Activated CD4-positive, alpha-beta T cell treated with anti-CD3 and anti-CD28 coated beads for 36 hours (primary cell): ENCODE results near the gene NFX1. TPM values are rescaled to one million over a fixed set of nuclear protein-coding genes. Genes with fewer than 3 reads are reported as not detected.
"Not testable (repeated sequence)": the region's sequence is repeated elsewhere in the genome, so short reads cannot be mapped to it uniquely, and the experiment has no call there.

ENCODE experiments used
- ATAC-seq: fragments of 200-7000 bp; cut with Tn5 transposase; one replicate; pipeline ENCODE4 v1.10.0; 2021; ENCODE audit warnings: mild to moderate bottlenecking, moderate library complexity
- CTCF ChIA-PET: fragments of 350-600 bp; sonication (Branson Sonifier 250); formaldehyde crosslinking; loops from one replicate; lab custom pipeline; 2021; ENCODE audit warnings: antibody characterized with exemption; lab: Charles Lee
- POLR2A ChIA-PET: fragments of 350-600 bp; sonication (Branson Sonifier 250); formaldehyde crosslinking; loops from one replicate; lab custom pipeline; 2021; ENCODE audit warnings: antibody characterized with exemption, inconsistent platforms; lab: Charles Lee
- DNase-seq: peaks from one replicate; pipeline ENCODE4 v3.0.0-alpha.2; 2020
- H3K27ac Mint-ChIP-seq: one replicate; pipeline ENCODE4 v1.8.0; 2021; ENCODE audit warnings: mixed read lengths
- H3K27me3 Mint-ChIP-seq: one replicate; pipeline ENCODE4 v1.8.0; 2021; ENCODE audit warnings: mixed read lengths
- H3K36me3 Mint-ChIP-seq: one replicate; pipeline ENCODE4 v1.8.0; 2021; ENCODE audit warnings: low read depth, mixed read lengths
- H3K4me1 Mint-ChIP-seq: one replicate; pipeline ENCODE4 v1.8.0; 2021; ENCODE audit warnings: mixed read lengths
- H3K4me3 Mint-ChIP-seq: one replicate; pipeline ENCODE4 v1.8.0; 2021; ENCODE audit warnings: mild to moderate bottlenecking, moderate library complexity, mixed read lengths
- H3K9me3 Mint-ChIP-seq: one replicate; pipeline ENCODE4 v1.8.0; 2021; ENCODE audit warnings: low read depth, mixed read lengths
- intact Hi-C, 2 experiments: fragments of 100-400 bp; cut with DNase I in 1 of 2; cut with micrococcal nuclease in 1 of 2; formaldehyde crosslinking; loops; one replicate each; pipeline versions ENCODE4 v1.14.2 to v1.15.1; 2022 to 2024; cut with DNase I, micrococcal nuclease
- total RNA-seq, 2 experiments: library from RNA; stranded (reverse); gene quantifications; one replicate each; pipeline ENCODE4 v1.2.3, GENCODE V29; 2021

Gene NFX1
- total RNA-seq, 2 experiments from 2014 or later: 31.2 to 33.7 TPM

- Mint-ChIP-seq H3K27me3 (no peaks in the 10 kb centered on the region), H3K9me3 (no peaks in the 10 kb centered on the region), H3K27ac (no peak overlapping the region), H3K4me3 (no peak overlapping the region), H3K36me3 (peaks cover 5% of the 10 kb centered on the region), H3K4me1 (peaks cover 7% of the 10 kb centered on the region)
- ATAC-seq (no peak), DNase-seq (no peak)
- intact Hi-C loops: loop anchor here (1.0 to 5.0 kb wide), 6 partner anchors 39 to 347 kb away; no protein-coding TSS in a partner anchor
- CTCF ChIA-PET: interaction anchor here (0.7 to 4.2 kb wide), 20 partner anchors 10 to 205 kb away, joined by 3 to 53 read pairs (median 6); partner anchors contain the start of gene NOL6
- POLR2A ChIA-PET: no interaction called here
Measured at GRCh38 chr9:33375841-33376321, 85.6 kb downstream of the NFX1 start.

- no peak overlapping the region for H3K4me3 Mint-ChIP-seq
- H3K27me3 Mint-ChIP-seq: no peaks in the 10 kb centered on the region
- intact Hi-C loops: loop anchor here in 1 of 2 experiments (5.0 kb wide), 2 partner anchors 90 kb away; no protein-coding TSS in a partner anchor
Measured at GRCh38 chr9:33377089-33377715, 86.9 kb downstream of the NFX1 start.

GRCh38 chr9:33378121-33378795, 87.9 kb downstream of the NFX1 start:
- H3K27ac Mint-ChIP-seq: no peak overlapping the region
- no peaks in the 10 kb centered on the region for H3K27me3 Mint-ChIP-seq
- H3K4me1 Mint-ChIP-seq: peaks cover 7% of the 10 kb centered on the region
- no peak for ATAC-seq
- no peaks in the 10 kb centered on the region for H3K36me3 Mint-ChIP-seq
- CTCF ChIA-PET: interaction anchor here (0.5 kb wide), 1 partner anchor 139 kb away, joined by 3 read pairs; no protein-coding TSS in a partner anchor
- intact Hi-C loops: loop anchor here in 1 of 2 experiments (5.0 kb wide), 2 partner anchors 89 to 91 kb away; no protein-coding TSS in a partner anchor
- no peaks in the 10 kb centered on the region for H3K9me3 Mint-ChIP-seq
- DNase-seq: no peak
- no peak overlapping the region for H3K4me3 Mint-ChIP-seq
- POLR2A ChIA-PET: interaction anchor here (0.6 kb wide), 1 partner anchor 119 kb away, joined by 4 read pairs; no protein-coding TSS in a partner anchor

More at GRCh38 chr9:33377089-33377715, 86.9 kb downstream of the NFX1 start:
- no peak for ATAC-seq
- Mint-ChIP-seq H3K9me3 (no peaks in the 10 kb centered on the region), H3K36me3 (no peaks in the 10 kb centered on the region), H3K4me1 (peaks cover 7% of the 10 kb centered on the region), H3K27ac (no peak overlapping the region)
- no peak for DNase-seq
- ChIA-PET CTCF (interaction anchor here (1.0 to 4.2 kb wide), 2 partner anchors 76 to 91 kb away, joined by 3 to 30 read pairs; no protein-coding TSS in a partner anchor), POLR2A (no interaction called here)

GRCh38 chr9:33379666-33380389, 89.5 kb downstream of the NFX1 start:
- Mint-ChIP-seq H3K36me3 (no peaks in the 10 kb centered on the region), H3K9me3 (no peaks in the 10 kb centered on the region), H3K4me1 (peaks cover 6% of the 10 kb centered on the region), H3K4me3 (no peak overlapping the region), H3K27ac (no peak overlapping the region), H3K27me3 (no peaks in the 10 kb centered on the region)
- ChIA-PET POLR2A (no interaction called here), CTCF (interaction anchor here (0.7 to 1.7 kb wide), 3 partner anchors 31 to 74 kb away, joined by 3 to 4 read pairs (median 3); no protein-coding TSS in a partner anchor)
- ATAC-seq: no peak
- intact Hi-C loops: loop anchor here in 1 of 2 experiments (5.0 kb wide), 2 partner anchors 87 to 93 kb away; no protein-coding TSS in a partner anchor
- no peak for DNase-seq

- ChIA-PET CTCF (interaction anchor here (0.7 to 1.7 kb wide), 3 partner anchors 30 to 73 kb away, joined by 3 to 4 read pairs (median 3); no protein-coding TSS in a partner anchor), POLR2A (no interaction called here)
- Mint-ChIP-seq H3K27me3 (no peaks in the 10 kb centered on the region), H3K9me3 (no peaks in the 10 kb centered on the region), H3K4me1 (no peaks in the 10 kb centered on the region), H3K4me3 (no peak overlapping the region), H3K36me3 (no peaks in the 10 kb centered on the region), H3K27ac (no peak overlapping the region)
- DNase-seq: no peak
- intact Hi-C loops: no loop called here
- ATAC-seq: no peak
Measured at GRCh38 chr9:33380390-33381094, 90.2 kb downstream of the NFX1 start.

GRCh38 chr9:33381231-33381791, 91.0 kb downstream of the NFX1 start:
- no peaks in the 10 kb centered on the region for H3K4me1 Mint-ChIP-seq
- H3K27me3 Mint-ChIP-seq: no peaks in the 10 kb centered on the region
- CTCF ChIA-PET: interaction anchor here (1.7 kb wide), 1 partner anchor 30 kb away, joined by 4 read pairs; no protein-coding TSS in a partner anchor
- POLR2A ChIA-PET: no interaction called here
- intact Hi-C loops: no loop called here
- no peak overlapping the region for H3K4me3 Mint-ChIP-seq
- no peaks in the 10 kb centered on the region for H3K9me3 Mint-ChIP-seq
- H3K36me3 Mint-ChIP-seq: no peaks in the 10 kb centered on the region
- ATAC-seq (no peak), DNase-seq (no peak)
- no peak overlapping the region for H3K27ac Mint-ChIP-seq

- CTCF ChIA-PET, DNase-seq, H3K27ac Mint-ChIP-seq, ATAC-seq, H3K4me1 Mint-ChIP-seq, POLR2A ChIA-PET, H3K36me3 Mint-ChIP-seq, H3K27me3 Mint-ChIP-seq, H3K9me3 Mint-ChIP-seq, intact Hi-C loops, H3K4me3 Mint-ChIP-seq: not testable (repeated sequence)
Measured at GRCh38 chr9:33382397-33382796, 92.1 kb downstream of the NFX1 start.

- CTCF ChIA-PET: interaction anchor here (1.1 kb wide), 1 partner anchor 101 kb away, joined by 4 read pairs; no protein-coding TSS in a partner anchor
- H3K27ac Mint-ChIP-seq, ATAC-seq, H3K4me3 Mint-ChIP-seq, POLR2A ChIA-PET, H3K9me3 Mint-ChIP-seq, H3K4me1 Mint-ChIP-seq, intact Hi-C loops, H3K27me3 Mint-ChIP-seq, H3K36me3 Mint-ChIP-seq, DNase-seq: not testable (repeated sequence)
Measured at GRCh38 chr9:33383396-33383795, 93.1 kb downstream of the NFX1 start.

GRCh38 chr9:33385536-33385935, 95.2 kb downstream of the NFX1 start:
- H3K4me1 Mint-ChIP-seq, H3K4me3 Mint-ChIP-seq, POLR2A ChIA-PET, intact Hi-C loops, H3K27me3 Mint-ChIP-seq, H3K27ac Mint-ChIP-seq, H3K36me3 Mint-ChIP-seq, H3K9me3 Mint-ChIP-seq, ATAC-seq, CTCF ChIA-PET, DNase-seq: not testable (repeated sequence)

GRCh38 chr9:33385979-33386640, 95.8 kb downstream of the NFX1 start:
- H3K4me3 Mint-ChIP-seq, H3K4me1 Mint-ChIP-seq, H3K27me3 Mint-ChIP-seq, POLR2A ChIA-PET, H3K9me3 Mint-ChIP-seq, H3K36me3 Mint-ChIP-seq, H3K27ac Mint-ChIP-seq, ATAC-seq, intact Hi-C loops, DNase-seq: not testable (repeated sequence)
- CTCF ChIA-PET: interaction anchor here (0.6 kb wide), 1 partner anchor 30 kb away, joined by 3 read pairs; no protein-coding TSS in a partner anchor
